Activated T-helper 2 cell treated with anti-CD3 and anti-CD28 coated beads, Interferon-gamma antibody, Interleukin-2, Interleukin-4, amounts not matched to agents 10 μg/mL and 5 μg/mL and 100 μg/mL, durations not matched to agents 14 hours and 24 hours and 36 hours (primary cell): ENCODE data around the gene RNF13. TPM values are rescaled to one million over a fixed set of nuclear protein-coding genes. Genes with fewer than 3 reads are reported as not detected.

Experiments
- DNase-seq: peaks from one replicate; pipeline ENCODE4 v3.0.0; 2021; ENCODE audit warnings: low spot score
- H3K27ac Mint-ChIP-seq: one replicate; pipeline ENCODE4 v1.8.0; 2021; ENCODE audit warnings: mixed read lengths
- H3K27me3 Mint-ChIP-seq: one replicate; pipeline ENCODE4 v1.8.0; 2021; ENCODE audit warnings: low read depth, mixed read lengths
- H3K36me3 Mint-ChIP-seq: one replicate; pipeline ENCODE4 v1.8.0; 2021; ENCODE audit warnings: low read depth, mixed read lengths
- H3K4me1 Mint-ChIP-seq: one replicate; pipeline ENCODE4 v1.8.0; 2021; ENCODE audit warnings: low read depth, mixed read lengths
- H3K4me3 Mint-ChIP-seq: one replicate; pipeline ENCODE4 v1.8.0; 2021; ENCODE audit warnings: low read depth, mild to moderate bottlenecking, moderate library complexity, mixed read lengths
- H3K9me3 Mint-ChIP-seq: one replicate; pipeline ENCODE4 v1.8.0; 2021; ENCODE audit warnings: mixed read lengths
- intact Hi-C: fragments of 100-400 bp; cut with micrococcal nuclease; formaldehyde crosslinking; loops from one replicate; pipeline ENCODE4 v1.15.1; 2023
- total RNA-seq: library from RNA; stranded (reverse); gene quantifications from 2 replicates; pipeline ENCODE4 v1.2.3, GENCODE V29; 2022

The RNF13 gene
- total RNA-seq, 1 donor from 2014 or later = 33.5 TPM

GRCh38 chr3:149955449-149955848 is 142.4 kb downstream of the RNF13 start:
- Mint-ChIP-seq H3K4me1 (peaks cover 11% of the 10 kb centered on the region), H3K27ac (no peak overlapping the region), H3K4me3 (no peak overlapping the region), H3K9me3 (no peaks in the 10 kb centered on the region), H3K36me3 (peaks cover under 1% of the 10 kb centered on the region), H3K27me3 (no peaks in the 10 kb centered on the region)
- no peak for DNase-seq
- intact Hi-C loops = no loop called here

- H3K36me3 Mint-ChIP-seq = peaks cover 5% of the 10 kb centered on the region
- H3K9me3 Mint-ChIP-seq = no peaks in the 10 kb centered on the region
- H3K27me3 Mint-ChIP-seq = no peaks in the 10 kb centered on the region
- H3K4me3 Mint-ChIP-seq = no peak overlapping the region
- peaks cover 11% of the 10 kb centered on the region for H3K4me1 Mint-ChIP-seq
- intact Hi-C loops = no loop called here
- no peak for DNase-seq
- no peak overlapping the region for H3K27ac Mint-ChIP-seq
Observed at GRCh38 chr3:149957361-149958125, 144.5 kb downstream of the RNF13 start.

GRCh38 chr3:149958171-149958796 is 145.3 kb downstream of the RNF13 start:
- peaks cover 11% of the 10 kb centered on the region for H3K4me1 Mint-ChIP-seq
- no peak overlapping the region for H3K4me3 Mint-ChIP-seq
- no peaks in the 10 kb centered on the region for H3K27me3 Mint-ChIP-seq
- no peak overlapping the region for H3K27ac Mint-ChIP-seq
- no peaks in the 10 kb centered on the region for H3K9me3 Mint-ChIP-seq
- peaks cover 5% of the 10 kb centered on the region for H3K36me3 Mint-ChIP-seq
- no peak for DNase-seq
- intact Hi-C loops = no loop called here

GRCh38 chr3:149959443-149959842 is 146.4 kb downstream of the RNF13 start:
- Mint-ChIP-seq H3K36me3 (peaks cover 5% of the 10 kb centered on the region), H3K27me3 (no peaks in the 10 kb centered on the region)
- intact Hi-C loops = no loop called here

GRCh38 chr3:149963485-149963884 is 150.5 kb downstream of the RNF13 start:
- Mint-ChIP-seq H3K4me1 (peaks cover 2% of the 10 kb centered on the region), H3K4me3 (no peak overlapping the region), H3K27me3 (peaks cover 8% of the 10 kb centered on the region), H3K36me3 (peaks cover 7% of the 10 kb centered on the region), H3K27ac (no peak overlapping the region), H3K9me3 (no peaks in the 10 kb centered on the region)
- DNase-seq = no peak
- intact Hi-C loops = no loop called here

More at GRCh38 chr3:149959443-149959842, 146.4 kb downstream of the RNF13 start:
- no peaks in the 10 kb centered on the region for H3K9me3 Mint-ChIP-seq
- no peak overlapping the region for H3K27ac Mint-ChIP-seq
- peaks cover 8% of the 10 kb centered on the region for H3K4me1 Mint-ChIP-seq
- no peak for DNase-seq
- H3K4me3 Mint-ChIP-seq = no peak overlapping the region

GRCh38 chr3:149964291-149964690 is 151.3 kb downstream of the RNF13 start:
- intact Hi-C loops = no loop called here
- no peak overlapping the region for H3K27ac Mint-ChIP-seq
- H3K9me3 Mint-ChIP-seq = no peaks in the 10 kb centered on the region
- H3K36me3 Mint-ChIP-seq = peaks cover 7% of the 10 kb centered on the region
- no peak for DNase-seq
- peaks cover 2% of the 10 kb centered on the region for H3K4me1 Mint-ChIP-seq
- H3K27me3 Mint-ChIP-seq = peaks cover 13% of the 10 kb centered on the region
- H3K4me3 Mint-ChIP-seq = no peak overlapping the region

- Mint-ChIP-seq H3K27me3 (peaks cover 20% of the 10 kb centered on the region), H3K4me1 (peaks cover 6% of the 10 kb centered on the region), H3K27ac (no peak overlapping the region), H3K9me3 (no peaks in the 10 kb centered on the region), H3K4me3 (no peak overlapping the region), H3K36me3 (peaks cover 7% of the 10 kb centered on the region)
- intact Hi-C loops = no loop called here
- DNase-seq = no peak
Observed at GRCh38 chr3:149965278-149965677, 152.3 kb downstream of the RNF13 start.

- intact Hi-C loops = loop anchor here (1.0 kb wide), 2 partner anchors 217 to 254 kb away; no protein-coding TSS in a partner anchor
- H3K27me3 Mint-ChIP-seq = peaks cover 29% of the 10 kb centered on the region
- peaks cover 3% of the 10 kb centered on the region for H3K36me3 Mint-ChIP-seq
- H3K4me3 Mint-ChIP-seq = no peak overlapping the region
- no peak for DNase-seq
- H3K4me1 Mint-ChIP-seq = peaks cover 12% of the 10 kb centered on the region
- no peak overlapping the region for H3K27ac Mint-ChIP-seq
- no peaks in the 10 kb centered on the region for H3K9me3 Mint-ChIP-seq
Observed at GRCh38 chr3:149967086-149967685, 154.2 kb downstream of the RNF13 start.

GRCh38 chr3:149968216-149968615 is 155.2 kb downstream of the RNF13 start:
- peaks cover 3% of the 10 kb centered on the region for H3K36me3 Mint-ChIP-seq
- H3K9me3 Mint-ChIP-seq = no peaks in the 10 kb centered on the region
- intact Hi-C loops = no loop called here
- peaks cover 12% of the 10 kb centered on the region for H3K4me1 Mint-ChIP-seq
- DNase-seq = no peak
- H3K27me3 Mint-ChIP-seq = peaks cover 34% of the 10 kb centered on the region
- H3K27ac Mint-ChIP-seq = no peak overlapping the region
- H3K4me3 Mint-ChIP-seq = no peak overlapping the region

GRCh38 chr3:149969110-149969939 is 156.3 kb downstream of the RNF13 start:
- Mint-ChIP-seq H3K27me3 (peaks cover 43% of the 10 kb centered on the region), H3K27ac (no peak overlapping the region), H3K4me3 (peak overlapping the region; percentile 75), H3K9me3 (no peaks in the 10 kb centered on the region), H3K36me3 (peaks cover 3% of the 10 kb centered on the region), H3K4me1 (peaks cover 12% of the 10 kb centered on the region)
- intact Hi-C loops = no loop called here
- no peak for DNase-seq

- intact Hi-C loops = loop anchor here (2.0 to 5.0 kb wide), 2 partner anchors 439 to 527 kb away; partner anchors contain the start of gene TSC22D2
- Mint-ChIP-seq H3K4me3 (peak overlapping the region; percentile 76), H3K36me3 (peaks cover 3% of the 10 kb centered on the region), H3K4me1 (peaks cover 12% of the 10 kb centered on the region), H3K9me3 (no peaks in the 10 kb centered on the region), H3K27ac (no peak overlapping the region), H3K27me3 (peaks cover 51% of the 10 kb centered on the region)
- peak; percentile 63 for DNase-seq
Observed at GRCh38 chr3:149969940-149970715, 157.1 kb downstream of the RNF13 start.
